Pancreas (tissue), 10 donors: Measurements from ENCODE around the gene SPRING1. TPM values are rescaled to one million over a fixed set of nuclear protein-coding genes. Genes with fewer than 3 reads are reported as not detected.

Source experiments
- ATAC-seq, 4 donors: fragments of 200-7000 bp; cut with Tn5 transposase; one replicate each; pipeline versions ENCODE4 v1.8.0 to v1.9.1; 2020; ENCODE audit warnings: mild to moderate bottlenecking in 4 of 4, moderate library complexity in 4 of 4
- DNase-seq, 6 donors: peaks; one replicate each; pipeline ENCODE4 v3.0.0-alpha.2; 2020
- FAIRE-seq: peaks from 2 replicates; lab custom pipeline; 2012; peaks lifted over from hg19 to GRCh38; lab: Jason Lieb, UNC
- H3K27ac ChIP-seq, 4 donors: fragments of 200-600 bp; sonication (generic); 1 replicate in 3 of 4; 2 replicates in 1 of 4; pipeline versions ENCODE4 v1.5.0 to v1.8.0; 2020
- H3K27me3 ChIP-seq, 4 donors: fragments of 200-600 bp; one replicate each; pipeline ENCODE4 v1.8.0; 2021
- H3K36me3 ChIP-seq, 3 donors: fragments of 200-600 bp; sonication (generic) in 1 of 3; one replicate each; pipeline versions ENCODE4 v1.5.0 to v1.8.0; 2020 to 2021
- H3K4me1 ChIP-seq, 3 donors: fragments of 200-600 bp; one replicate each; pipeline ENCODE4 v1.8.0; 2021
- H3K4me3 ChIP-seq, 4 donors: fragments of 200-600 bp; sonication (generic) in 2 of 4; one replicate each; pipeline versions ENCODE4 v1.5.0 to v1.8.0; 2020 to 2021
- H3K9me3 ChIP-seq, 4 donors: fragments of 200-600 bp; one replicate each; pipeline ENCODE4 v1.8.0; 2021
- CTCF ChIP-seq, 4 donors: fragments of 200-600 bp; sonication (generic) in 3 of 4; IDR thresholded peaks; one replicate each; pipeline versions ENCODE4 v1.5.0 to v1.8.0; 2021; ENCODE audit warnings: antibody characterized with exemption in 4 of 4
- WGBS, 2 donors: extraction: QIAGEN DNeasy Blood & Tissue Kit; methylation state at CpG; one replicate each; pipeline ENCODE4 v1.1.7; 2013; 5-methylcytosine and 5-hydroxymethylcytosine counted together
- intact Hi-C, 3 donors: fragments of 100-400 bp; cut with DNase I; formaldehyde crosslinking; loops; one replicate each; pipeline versions ENCODE4 v1.11.1 to v1.14.2; 2022
- polyA plus RNA-seq, 2 donors: library from polyadenylated mRNA; stranded (reverse); fragments of 200-250 nt; gene quantifications; one replicate each; pipeline ENCODE4 v1.2.3, GENCODE V29; 2013
- total RNA-seq, 6 donors: library from RNA; stranded (reverse); fragmentation: NEBNext Ultra II Directional in 4 of 6; extraction: Animal tissue kit (Norgen Biotek cat#: 25700) in 4 of 6; gene quantifications; one replicate each; pipeline versions ENCODE4 v1.2.1 to v1.2.4, GENCODE V29; 2021 to 2023
- donor health status: healthy with polysubstance abuse.
- donor health status: DM: no; HTN: no; CAD: no; lungs with moderate emphysema.
- donor health status: DM: no; HTN: no; CAD: no.
- donor health status: control.
- donor health status: control.
- donor health status: Bipolar disorder and iron deficiency.
- donor health status: DM: yes; HTN: yes; CAD: no.
- donor health status: DM: no; HTN: no; CAD: no.
- donor health status: DM: no; HTN: no; CAD: no.
- donor health status: DM: yes; HTN: yes; CAD: no.

SPRING1 gene
- total and polyA plus RNA-seq, 8 donors, result 7.5 to 21.9 (median 10.5) TPM

GRCh38 chr12:116710370-116711150 is 27.3 kb downstream of the SPRING1 start:
- FAIRE-seq, result no peak

GRCh38 chr12:116709768-116710167 is 28.1 kb downstream of the SPRING1 start:
- WGBS, 2 donors, result 56 to 72% methylated on average over 10 of the region's 10 CpGs
- intact Hi-C loops, result loop anchor here in 2 of 3 donors (10.0 kb wide), 2 partner anchors 705 to 715 kb away; no protein-coding TSS in a partner anchor

More at GRCh38 chr12:116710370-116711150, 27.3 kb downstream of the SPRING1 start:
- H3K9me3 ChIP-seq, result no peaks in the 10 kb centered on the region
- intact Hi-C loops, result loop anchor here in 1 of 3 donors (10.0 kb wide), 1 partner anchor 716 kb away; no protein-coding TSS in a partner anchor
- no peak overlapping the region for H3K27ac ChIP-seq
- H3K27me3 ChIP-seq, result no peaks in the 10 kb centered on the region
- no peak for ATAC-seq
- H3K4me3 ChIP-seq, result no peak overlapping the region
- no peak for TF ChIP-seq CTCF (IDR thresholded peaks at IDR 0.05)
- no peaks in the 10 kb centered on the region for H3K36me3 ChIP-seq
- H3K4me1 ChIP-seq, result peaks cover 0 to 6% (median 0%) of the 10 kb centered on the region in 3 donors
- DNase-seq, result no peak
- 33 to 36% methylated on average over 8 of the region's 8 CpGs for WGBS, 2 donors

GRCh38 chr12:116708826-116709756 is 28.8 kb downstream of the SPRING1 start:
- Histone ChIP-seq H3K36me3 (no peaks in the 10 kb centered on the region), H3K9me3 (no peaks in the 10 kb centered on the region), H3K27me3 (no peaks in the 10 kb centered on the region), H3K4me3 (no peak overlapping the region), H3K27ac (no peak overlapping the region), H3K4me1 (peaks cover 0 to 6% (median 0%) of the 10 kb centered on the region in 3 donors)
- FAIRE-seq (no peak), ATAC-seq (peak; percentile 82 to 97 (median 96)), DNase-seq (peak; percentile 44 to 71 (median 54))
- TF ChIP-seq CTCF (IDR thresholded peaks at IDR 0.05), result peak; percentile 26 to 58 (median 52)
- intact Hi-C loops, result loop anchor here in 1 of 3 donors (10.0 kb wide), 1 partner anchor 704 kb away; no protein-coding TSS in a partner anchor
- 12 to 15% methylated on average over 26 of the region's 26 CpGs for WGBS, 2 donors

More at GRCh38 chr12:116709768-116710167, 28.1 kb downstream of the SPRING1 start:
- no peak for DNase-seq
- Histone ChIP-seq H3K4me1 (peaks cover 0 to 6% (median 0%) of the 10 kb centered on the region in 3 donors), H3K36me3 (no peaks in the 10 kb centered on the region), H3K4me3 (no peak overlapping the region), H3K27me3 (no peaks in the 10 kb centered on the region), H3K27ac (no peak overlapping the region), H3K9me3 (no peaks in the 10 kb centered on the region)
- ATAC-seq, result no peak
- FAIRE-seq, result no peak
- no peak for TF ChIP-seq CTCF (IDR thresholded peaks at IDR 0.05)

GRCh38 chr12:116707751-116708150 is 30.1 kb downstream of the SPRING1 start:
- FAIRE-seq, result no peak
- intact Hi-C loops, result loop anchor here in 1 of 3 donors (10.0 kb wide), 1 partner anchor 703 kb away; no protein-coding TSS in a partner anchor

More at GRCh38 chr12:116707751-116708150, 30.1 kb downstream of the SPRING1 start:
- no peak overlapping the region for H3K4me3 ChIP-seq
- H3K9me3 ChIP-seq, result no peaks in the 10 kb centered on the region
- H3K27me3 ChIP-seq, result no peaks in the 10 kb centered on the region
- peaks cover 0 to 6% (median 0%) of the 10 kb centered on the region in 3 donors for H3K4me1 ChIP-seq
- TF ChIP-seq CTCF (IDR thresholded peaks at IDR 0.05), result no peak
- ATAC-seq (no peak), DNase-seq (no peak)
- no peak overlapping the region for H3K27ac ChIP-seq
- H3K36me3 ChIP-seq, result no peaks in the 10 kb centered on the region
- 83 to 92% methylated on average over 9 of the region's 9 CpGs for WGBS, 2 donors
